NB4 (cell line): Measurements from ENCODE around the gene TWSG1.
"Not testable (repeated sequence)": the region's sequence is repeated elsewhere in the genome, so short reads cannot be mapped to it uniquely, and the experiment has no call there.

Experiments
- DNase-seq: peaks from one replicate; pipeline ENCODE4 v3.0.0; 2010; ENCODE audit warnings: low read depth
- H3K4me3 ChIP-seq: one replicate; pipeline ENCODE4 v1.5.1; 2011; ENCODE audit warnings: mild to moderate bottlenecking, low read depth, low read length, moderate library complexity
- MYC ChIP-seq: IDR thresholded peaks from 2 replicates; pipeline ENCODE4 v1.6.1; 2011; ENCODE audit warnings: low read depth, low read length
- POLR2A ChIP-seq: IDR thresholded peaks from 2 replicates; pipeline ENCODE4 v1.6.1; 2011; ENCODE audit warnings: mild to moderate bottlenecking; ENCODE audit not compliant: insufficient read length; ENCODE audit errors: extremely low read depth
- TF ChIP-seq, protein P1 (sequence below): IDR thresholded peaks from one replicate; pipeline ENCODE4 v1.5.1; 2012; ENCODE audit warnings: low read depth, low read length
- TF ChIP-seq, protein P2 (sequence below): IDR thresholded peaks from 2 replicates; pipeline ENCODE4 v1.6.1; 2011; ENCODE audit warnings: low read depth, low read length

TWSG1 gene

DNA sequence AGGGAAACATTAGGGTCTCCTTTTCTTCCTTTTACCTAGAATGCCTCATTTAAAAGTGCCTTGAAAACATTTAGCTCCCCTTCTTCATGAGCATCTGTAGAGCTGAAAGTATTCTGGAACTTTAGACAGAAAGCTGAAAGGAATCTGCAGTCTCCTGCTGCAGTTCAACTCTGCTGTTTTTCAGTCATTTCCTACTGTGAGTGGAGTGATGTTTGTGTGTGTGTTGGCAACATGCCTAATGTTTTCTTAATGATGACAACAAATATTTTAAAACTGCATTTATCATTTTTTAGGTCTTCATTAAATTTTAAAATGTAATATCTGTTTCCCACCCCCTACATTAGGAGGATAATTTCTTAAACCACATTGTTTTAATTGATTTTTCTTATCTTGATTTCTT is 66.6 kb downstream of the TWSG1 start:
- TF ChIP-seq POLR2A (no peak), MYC (no peak)
- TF ChIP-seq, protein P1, sequence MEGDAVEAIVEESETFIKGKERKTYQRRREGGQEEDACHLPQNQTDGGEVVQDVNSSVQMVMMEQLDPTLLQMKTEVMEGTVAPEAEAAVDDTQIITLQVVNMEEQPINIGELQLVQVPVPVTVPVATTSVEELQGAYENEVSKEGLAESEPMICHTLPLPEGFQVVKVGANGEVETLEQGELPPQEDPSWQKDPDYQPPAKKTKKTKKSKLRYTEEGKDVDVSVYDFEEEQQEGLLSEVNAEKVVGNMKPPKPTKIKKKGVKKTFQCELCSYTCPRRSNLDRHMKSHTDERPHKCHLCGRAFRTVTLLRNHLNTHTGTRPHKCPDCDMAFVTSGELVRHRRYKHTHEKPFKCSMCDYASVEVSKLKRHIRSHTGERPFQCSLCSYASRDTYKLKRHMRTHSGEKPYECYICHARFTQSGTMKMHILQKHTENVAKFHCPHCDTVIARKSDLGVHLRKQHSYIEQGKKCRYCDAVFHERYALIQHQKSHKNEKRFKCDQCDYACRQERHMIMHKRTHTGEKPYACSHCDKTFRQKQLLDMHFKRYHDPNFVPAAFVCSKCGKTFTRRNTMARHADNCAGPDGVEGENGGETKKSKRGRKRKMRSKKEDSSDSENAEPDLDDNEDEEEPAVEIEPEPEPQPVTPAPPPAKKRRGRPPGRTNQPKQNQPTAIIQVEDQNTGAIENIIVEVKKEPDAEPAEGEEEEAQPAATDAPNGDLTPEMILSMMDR: no peak
- TF ChIP-seq, protein P2, sequence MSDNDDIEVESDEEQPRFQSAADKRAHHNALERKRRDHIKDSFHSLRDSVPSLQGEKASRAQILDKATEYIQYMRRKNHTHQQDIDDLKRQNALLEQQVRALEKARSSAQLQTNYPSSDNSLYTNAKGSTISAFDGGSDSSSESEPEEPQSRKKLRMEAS: no peak
- no peak for DNase-seq
- no peak overlapping the region for H3K4me3 ChIP-seq

DNA sequence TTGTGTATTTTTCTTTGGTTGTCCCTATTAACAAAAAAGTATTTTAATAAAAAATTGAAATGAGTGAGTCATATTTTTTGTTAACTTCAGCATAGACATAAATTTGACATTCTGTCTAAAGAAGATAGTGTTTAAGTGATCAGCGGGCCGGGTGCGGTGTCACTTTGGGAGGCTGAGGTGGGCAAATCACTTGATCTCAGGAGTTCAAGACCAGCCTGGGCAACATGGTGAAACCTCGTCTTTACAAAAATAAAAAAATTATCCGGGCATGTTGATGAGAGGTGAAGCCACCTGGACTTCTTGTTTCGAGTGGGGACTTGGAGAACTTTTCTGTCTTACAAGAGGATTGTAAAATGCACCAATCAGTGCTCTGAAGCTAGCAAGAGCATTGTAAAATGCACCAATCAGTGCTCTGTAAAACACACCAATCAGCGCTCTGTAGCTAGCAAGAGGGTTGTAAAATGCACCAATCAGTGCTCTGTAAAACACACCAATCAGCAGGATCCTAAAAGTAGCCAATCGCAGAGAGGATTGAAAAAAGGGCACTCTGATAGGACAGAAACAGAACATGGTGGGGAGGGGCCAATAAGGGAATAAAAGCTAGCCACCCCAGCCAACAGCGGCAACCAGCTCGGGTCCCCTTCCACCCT is 67.9 kb downstream of the TWSG1 start:
- not testable (repeated sequence) for DNase-seq, H3K4me3 ChIP-seq

DNA sequence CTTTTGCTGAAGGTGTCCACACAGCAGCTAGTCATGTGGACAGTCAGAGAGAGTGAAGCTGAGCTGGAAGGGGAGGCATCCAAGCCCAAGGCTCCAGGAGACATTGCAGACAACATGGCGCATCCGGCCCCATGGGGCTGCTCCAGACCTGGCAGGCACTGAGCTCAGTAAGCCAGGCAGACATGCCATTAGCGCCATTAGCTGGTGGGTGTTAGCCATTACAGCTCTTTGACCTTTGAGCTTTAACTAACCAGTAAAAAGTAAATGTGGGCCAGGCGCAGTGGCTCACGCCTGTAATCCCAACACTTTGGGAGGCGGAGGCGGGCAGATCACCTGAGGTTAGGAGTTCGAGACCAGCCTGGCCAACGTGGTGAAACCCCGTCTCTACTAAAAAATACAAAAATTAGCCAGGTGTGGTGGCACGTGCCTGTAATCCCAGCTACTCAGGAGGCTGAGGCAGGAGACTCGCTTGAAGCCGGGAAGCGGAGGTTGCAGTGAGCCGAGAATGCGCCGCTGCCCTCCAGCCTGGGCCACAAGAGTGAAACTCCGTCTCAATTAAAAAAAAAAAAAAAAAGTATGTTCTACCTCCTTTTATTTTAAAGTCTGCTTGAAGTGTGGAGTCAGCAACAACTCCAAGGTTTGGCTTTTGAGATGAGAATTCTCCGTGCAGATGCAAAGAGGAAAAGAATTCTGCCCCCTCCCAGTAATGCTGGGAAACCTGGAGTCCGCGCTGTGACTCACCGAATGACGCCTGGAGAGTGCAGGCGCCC is 69.4 kb downstream of the TWSG1 start:
- TF ChIP-seq POLR2A (no peak), MYC (no peak)
- TF ChIP-seq, protein P1: no peak
- TF ChIP-seq, protein P2: no peak
- H3K4me3 ChIP-seq: no peak overlapping the region
- DNase-seq: peak; percentile 9

DNA sequence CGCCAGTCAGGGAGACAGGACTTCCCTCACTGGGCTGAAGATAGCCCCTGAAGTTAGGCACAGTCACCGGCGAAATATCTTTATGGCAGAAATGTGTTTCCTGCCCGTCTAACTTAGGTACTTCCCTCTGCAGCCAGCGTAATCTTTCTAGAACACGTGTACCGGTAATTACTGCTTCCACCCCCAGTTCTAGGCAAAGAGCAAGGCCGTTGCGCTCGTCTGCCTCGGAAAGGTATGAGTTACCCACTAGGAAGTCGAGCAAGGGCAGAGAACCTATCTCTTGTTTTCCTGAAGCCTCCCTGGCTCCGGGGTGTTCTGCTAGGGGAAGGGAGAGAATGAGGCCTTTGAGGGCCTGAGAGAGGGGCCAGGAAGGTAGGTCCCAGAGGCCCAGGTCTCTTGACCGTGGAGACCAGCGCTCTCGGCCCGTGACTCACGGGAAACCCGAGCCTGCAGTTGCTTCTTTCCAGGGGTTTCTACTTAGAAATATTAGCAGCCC is 70.0 kb downstream of the TWSG1 start:
- H3K4me3 ChIP-seq: no peak overlapping the region
- TF ChIP-seq, protein P2: no peak
- TF ChIP-seq, protein P1: no peak
- TF ChIP-seq MYC (no peak), POLR2A (no peak)
- no peak for DNase-seq

DNA sequence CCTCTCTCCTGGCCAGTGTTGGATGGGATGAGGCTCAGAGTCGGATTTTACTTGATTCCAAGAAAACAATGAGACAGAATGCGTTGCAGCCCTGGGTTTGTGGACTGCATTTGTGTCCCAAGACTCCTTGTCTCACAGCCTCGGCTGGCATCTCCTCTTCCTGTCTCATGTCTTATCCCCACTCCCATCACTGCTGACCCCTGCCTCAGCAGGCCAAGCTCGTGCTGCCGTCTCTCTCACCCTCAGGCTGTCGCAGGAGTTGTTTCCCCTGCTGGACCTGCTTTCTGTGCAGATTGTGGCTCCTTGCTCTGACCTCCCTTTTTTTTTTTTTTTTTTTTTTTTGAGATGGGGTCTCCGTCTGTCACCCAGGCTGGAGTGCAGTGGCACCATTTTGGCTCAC is 70.6 kb downstream of the TWSG1 start:
- DNase-seq: no peak
- TF ChIP-seq, protein P2: no peak
- TF ChIP-seq, protein P1: no peak
- no peak for TF ChIP-seq POLR2A
- TF ChIP-seq MYC: no peak
- no peak overlapping the region for H3K4me3 ChIP-seq

DNA sequence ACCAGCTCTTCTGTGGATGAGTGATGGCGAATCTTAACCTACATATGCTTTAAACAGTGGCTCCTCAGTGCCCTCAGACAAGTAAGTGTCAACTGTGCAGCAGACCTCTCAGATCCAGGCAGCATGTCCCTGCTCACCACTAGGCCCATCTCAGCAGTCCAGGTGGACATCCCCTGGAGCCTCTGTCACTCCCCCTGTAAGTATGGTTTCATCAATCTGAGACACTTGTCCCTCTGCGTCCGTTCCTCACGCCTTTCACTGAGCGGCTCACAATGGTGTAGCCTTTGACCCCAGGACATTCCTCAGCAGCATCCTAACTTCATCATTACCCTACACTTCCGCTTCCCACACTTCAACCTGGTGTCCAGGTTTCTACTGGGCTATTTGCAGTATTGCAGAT is 71.4 kb downstream of the TWSG1 start:
- DNase-seq: no peak
- H3K4me3 ChIP-seq: no peak overlapping the region
- TF ChIP-seq MYC: no peak
- TF ChIP-seq, protein P2: no peak
- no peak for TF ChIP-seq POLR2A
- TF ChIP-seq, protein P1: no peak
